Activated B cell treated with CpG ODN at 0.5 μM for 24 hours (primary cell): ENCODE data around the gene FHAD1. TPM values are rescaled to one million over a fixed set of nuclear protein-coding genes. Genes with fewer than 3 reads are reported as not detected.
"Not testable (repeated sequence)": the region's sequence is repeated elsewhere in the genome, so short reads cannot be mapped to it uniquely, and the experiment has no call there.

ENCODE experiments used
- ATAC-seq: fragments of 200-7000 bp; cut with Tn5 transposase; one replicate; pipeline ENCODE4 v1.10.0; 2021; ENCODE audit warnings: low read depth, mild to moderate bottlenecking, moderate library complexity
- CTCF ChIA-PET: fragments of 350-600 bp; sonication (Branson Sonifier 250); formaldehyde crosslinking; loops from one replicate; lab custom pipeline; 2021; ENCODE audit warnings: antibody characterized with exemption; lab: Charles Lee
- POLR2A ChIA-PET: fragments of 350-600 bp; sonication (Branson Sonifier 250); formaldehyde crosslinking; loops from one replicate; lab custom pipeline; 2021; ENCODE audit warnings: antibody characterized with exemption; lab: Charles Lee
- DNase-seq: peaks from one replicate; pipeline ENCODE4 v3.0.0; 2022
- H3K27ac Mint-ChIP-seq: one replicate; pipeline ENCODE4 v1.8.0; 2020; ENCODE audit warnings: mixed read lengths
- H3K27me3 Mint-ChIP-seq: one replicate; pipeline ENCODE4 v1.8.0; 2021; ENCODE audit warnings: mixed read lengths
- H3K36me3 Mint-ChIP-seq: one replicate; pipeline ENCODE4 v1.8.0; 2021; ENCODE audit warnings: low read depth, mixed read lengths
- H3K4me1 Mint-ChIP-seq: one replicate; pipeline ENCODE4 v1.8.0; 2021; ENCODE audit warnings: mixed read lengths
- H3K4me3 Mint-ChIP-seq: one replicate; pipeline ENCODE4 v1.8.0; 2020; ENCODE audit warnings: mild to moderate bottlenecking, mixed read lengths
- H3K9me3 Mint-ChIP-seq: one replicate; pipeline ENCODE4 v1.8.0; 2020; ENCODE audit warnings: mixed read lengths
- CTCF ChIP-seq: fragments of 200-600 bp; IDR thresholded peaks from one replicate; pipeline ENCODE4 v1.8.0; 2022; ENCODE audit warnings: antibody characterized with exemption, mild to moderate bottlenecking
- intact Hi-C: fragments of 100-400 bp; cut with micrococcal nuclease; formaldehyde crosslinking; loops from one replicate; pipeline ENCODE4 v1.15.1; 2024
- total RNA-seq: library from RNA; stranded (reverse); gene quantifications from 2 replicates; pipeline ENCODE4 v1.2.3, GENCODE V29; 2022

Gene FHAD1
- total RNA-seq, 1 donor from 2014 or later = not detected

- CTCF ChIA-PET = no interaction called here
- Mint-ChIP-seq H3K27ac (no peak overlapping the region), H3K4me3 (no peak overlapping the region), H3K27me3 (peaks cover 7% of the 10 kb centered on the region), H3K9me3 (no peaks in the 10 kb centered on the region), H3K36me3 (no peaks in the 10 kb centered on the region), H3K4me1 (no peaks in the 10 kb centered on the region)
- DNase-seq (no peak), ATAC-seq (no peak)
- POLR2A ChIA-PET = no interaction called here
- TF ChIP-seq CTCF = no peak
- intact Hi-C loops = no loop called here
These were observed 123.9 kb downstream of the FHAD1 start for GRCh38 chr1:15370781-15371520.

- intact Hi-C loops = no loop called here
- ChIA-PET CTCF (no interaction called here), POLR2A (no interaction called here)
- Mint-ChIP-seq H3K4me3 (no peak overlapping the region), H3K27ac (no peak overlapping the region), H3K4me1 (no peaks in the 10 kb centered on the region), H3K36me3 (no peaks in the 10 kb centered on the region), H3K9me3 (no peaks in the 10 kb centered on the region), H3K27me3 (peaks cover 11% of the 10 kb centered on the region)
- ATAC-seq (no peak), DNase-seq (no peak)
- TF ChIP-seq CTCF = no peak
These were observed 124.9 kb downstream of the FHAD1 start for GRCh38 chr1:15371610-15372545.

- CTCF ChIA-PET = no interaction called here
- POLR2A ChIA-PET = no interaction called here
- intact Hi-C loops = no loop called here
- no peak overlapping the region for H3K27ac Mint-ChIP-seq
- H3K9me3 Mint-ChIP-seq = no peaks in the 10 kb centered on the region
- no peak for DNase-seq
- H3K4me3 Mint-ChIP-seq = no peak overlapping the region
- ATAC-seq = no peak
- no peaks in the 10 kb centered on the region for H3K36me3 Mint-ChIP-seq
- no peak for TF ChIP-seq CTCF
- no peaks in the 10 kb centered on the region for H3K4me1 Mint-ChIP-seq
- H3K27me3 Mint-ChIP-seq = peaks cover 16% of the 10 kb centered on the region
These were observed 131.7 kb downstream of the FHAD1 start for GRCh38 chr1:15378729-15379128.

- intact Hi-C loops, POLR2A ChIA-PET, H3K4me1 Mint-ChIP-seq, H3K36me3 Mint-ChIP-seq, DNase-seq, H3K9me3 Mint-ChIP-seq, ATAC-seq, H3K4me3 Mint-ChIP-seq, CTCF ChIA-PET, H3K27ac Mint-ChIP-seq: not testable (repeated sequence)
- H3K27me3 Mint-ChIP-seq = peaks cover 16% of the 10 kb centered on the region
These were observed 132.1 kb downstream of the FHAD1 start for GRCh38 chr1:15379151-15379550.

GRCh38 chr1:15380601-15381508 is 133.8 kb downstream of the FHAD1 start:
- Mint-ChIP-seq H3K27me3 (peaks cover 23% of the 10 kb centered on the region), H3K27ac (no peak overlapping the region), H3K4me1 (peaks cover 16% of the 10 kb centered on the region), H3K9me3 (no peaks in the 10 kb centered on the region), H3K36me3 (no peaks in the 10 kb centered on the region), H3K4me3 (no peak overlapping the region)
- ATAC-seq = no peak
- CTCF ChIA-PET = interaction anchor here (1.5 to 1.7 kb wide), 2 partner anchors 50 to 51 kb away, joined by 3 to 4 read pairs; no protein-coding TSS in a partner anchor
- POLR2A ChIA-PET = no interaction called here
- no peak for TF ChIP-seq CTCF
- DNase-seq = no peak
- intact Hi-C loops = no loop called here
